Measurements from ENCODE around the gene CD276.

CD276 gene

DNA sequence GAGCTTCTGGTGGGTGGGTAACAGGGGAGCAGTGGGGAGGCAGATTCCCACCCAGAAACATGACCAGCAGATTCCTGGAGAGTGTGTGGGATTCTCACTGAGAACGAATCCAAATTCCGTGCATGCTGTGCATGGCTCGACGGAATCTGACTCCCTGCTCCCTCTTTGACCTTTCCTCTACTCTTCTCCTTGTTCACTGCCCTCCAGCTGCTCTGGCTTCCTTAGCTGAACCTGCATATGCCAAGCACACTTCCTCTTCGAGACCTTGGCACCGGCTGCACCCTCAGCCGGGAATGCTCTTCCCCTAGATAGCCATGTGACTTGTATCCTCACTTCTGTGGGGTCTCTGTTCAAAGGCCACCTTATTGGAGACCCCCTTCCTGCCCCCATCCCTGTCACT, 62.7 kb downstream of the CD276 start:
- H3K9me3 Mint-ChIP-seq, result no peaks in the 10 kb centered on the region
- no peak overlapping the region for H3K27ac Mint-ChIP-seq
- no peaks in the 10 kb centered on the region for H3K4me1 Mint-ChIP-seq
- no peak overlapping the region for H3K4me3 Mint-ChIP-seq
- no peaks in the 10 kb centered on the region for H3K36me3 Mint-ChIP-seq
- H3K27me3 Mint-ChIP-seq, result peaks cover 13% of the 10 kb centered on the region

DNA sequence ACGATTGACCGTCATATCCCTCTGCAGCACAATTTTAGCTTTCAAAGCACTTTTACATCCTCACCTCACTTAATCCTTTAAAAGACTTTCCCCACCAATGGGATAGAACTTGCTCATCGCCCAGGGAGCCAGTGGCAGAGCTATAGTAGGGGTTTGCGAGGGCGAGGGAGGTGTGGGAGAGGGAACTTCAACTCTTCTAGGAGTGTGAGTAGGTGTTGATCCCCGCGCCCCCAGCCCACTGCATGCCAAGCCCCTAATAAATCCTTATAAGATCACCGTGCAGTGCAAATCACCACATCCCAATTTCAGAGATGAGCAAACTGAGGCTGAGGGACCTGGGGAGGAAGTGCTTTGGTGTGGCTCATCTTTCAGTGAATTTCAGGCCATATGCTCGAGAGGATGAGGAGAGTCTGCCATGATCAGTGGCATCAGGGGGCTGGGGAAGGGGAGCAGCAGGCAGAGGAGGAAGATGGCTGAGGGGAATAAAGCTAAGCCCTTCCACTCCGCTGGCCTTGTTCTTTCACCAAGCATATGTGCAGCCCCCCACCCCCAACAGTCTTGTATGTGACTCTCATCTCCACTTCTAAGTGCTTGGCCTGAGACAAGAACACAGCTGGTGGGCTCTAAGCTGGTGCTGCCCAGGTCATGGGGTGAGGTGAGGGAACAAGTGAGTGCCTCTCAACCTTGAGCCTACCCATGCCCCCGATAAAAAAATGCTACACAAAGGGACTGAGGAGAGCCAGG, 63.8 kb downstream of the CD276 start:
- no peak overlapping the region for H3K27ac Mint-ChIP-seq
- H3K4me3 Mint-ChIP-seq, result no peak overlapping the region
- peaks cover 13% of the 10 kb centered on the region for H3K27me3 Mint-ChIP-seq
- no peaks in the 10 kb centered on the region for H3K36me3 Mint-ChIP-seq
- no peaks in the 10 kb centered on the region for H3K4me1 Mint-ChIP-seq
- H3K9me3 Mint-ChIP-seq, result no peaks in the 10 kb centered on the region

DNA sequence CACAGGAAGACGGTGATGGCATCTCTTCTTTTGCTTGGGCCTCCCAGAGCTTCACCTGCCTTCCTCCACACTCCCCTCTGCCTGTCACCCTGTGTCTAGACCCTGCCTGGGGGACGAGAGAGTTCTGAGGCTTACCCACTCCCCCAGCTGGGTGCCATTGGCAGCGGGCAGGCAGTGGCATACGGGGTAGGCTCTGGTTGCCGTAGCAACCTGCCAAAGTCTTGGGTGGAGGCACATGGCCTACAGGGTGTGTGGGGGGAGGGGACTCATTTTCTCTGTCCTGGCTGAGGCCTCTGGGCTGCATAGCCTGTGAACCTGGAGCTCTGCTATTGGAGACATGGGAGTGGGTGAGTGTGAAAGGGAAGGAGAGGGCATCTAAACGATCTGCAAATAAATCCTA, 64.5 kb downstream of the CD276 start:
- H3K4me1 Mint-ChIP-seq, result no peaks in the 10 kb centered on the region
- H3K4me3 Mint-ChIP-seq, result no peak overlapping the region
- no peaks in the 10 kb centered on the region for H3K9me3 Mint-ChIP-seq
- peaks cover 16% of the 10 kb centered on the region for H3K27me3 Mint-ChIP-seq
- H3K36me3 Mint-ChIP-seq, result no peaks in the 10 kb centered on the region
- H3K27ac Mint-ChIP-seq, result no peak overlapping the region

- Mint-ChIP-seq H3K36me3 (no peaks in the 10 kb centered on the region), H3K4me3 (no peak overlapping the region), H3K27me3 (peaks cover 24% of the 10 kb centered on the region), H3K4me1 (no peaks in the 10 kb centered on the region), H3K27ac (no peak overlapping the region), H3K9me3 (no peaks in the 10 kb centered on the region)
These were observed 65.3 kb downstream of the CD276 start for GRCh38 chr15:73749533-73749932.

DNA sequence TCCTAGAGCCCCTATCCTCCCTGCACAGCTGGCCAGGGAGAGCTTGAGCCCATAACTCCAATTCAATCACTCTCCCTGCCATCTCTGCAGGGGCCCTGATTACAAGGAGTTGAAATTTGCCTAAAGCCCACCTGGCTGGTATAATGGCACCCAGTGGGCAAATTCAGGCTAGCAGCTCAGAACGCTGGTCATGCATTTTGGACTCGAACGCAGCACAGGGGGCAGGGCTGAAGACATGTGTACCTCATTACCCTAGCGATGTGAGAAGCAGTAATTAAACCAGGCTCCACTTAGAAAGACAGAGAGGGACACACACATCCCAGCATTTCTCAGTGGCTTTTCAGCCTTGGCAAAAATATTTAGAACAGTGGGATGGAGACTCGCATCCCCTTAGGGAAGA, 65.8 kb downstream of the CD276 start:
- Mint-ChIP-seq H3K4me1 (no peaks in the 10 kb centered on the region), H3K36me3 (no peaks in the 10 kb centered on the region), H3K27me3 (peaks cover 25% of the 10 kb centered on the region), H3K4me3 (no peak overlapping the region), H3K9me3 (no peaks in the 10 kb centered on the region), H3K27ac (no peak overlapping the region)

DNA sequence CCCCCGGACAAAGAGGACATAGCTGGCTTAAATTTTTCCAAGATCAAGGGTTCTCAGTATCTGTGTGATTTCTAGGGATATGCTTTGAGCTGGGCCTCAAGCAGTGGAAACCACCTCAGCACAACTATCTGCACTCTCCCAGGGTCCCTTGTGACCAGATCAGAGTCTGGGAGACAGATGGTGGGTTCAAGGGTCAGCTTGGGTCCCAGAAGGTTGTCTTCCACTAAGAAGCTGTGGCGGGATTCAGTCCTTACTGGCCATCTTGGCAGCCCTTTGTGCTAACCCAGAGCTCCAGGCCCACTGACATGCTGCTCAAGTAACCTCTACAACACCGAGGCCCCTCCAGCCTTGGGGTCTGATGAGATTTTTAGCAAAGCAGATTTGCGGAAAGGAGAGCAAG, 66.3 kb downstream of the CD276 start:
- Mint-ChIP-seq H3K36me3 (no peaks in the 10 kb centered on the region), H3K4me3 (no peak overlapping the region), H3K27ac (no peak overlapping the region), H3K9me3 (no peaks in the 10 kb centered on the region), H3K27me3 (peaks cover 26% of the 10 kb centered on the region), H3K4me1 (no peaks in the 10 kb centered on the region)

- no peak overlapping the region for H3K27ac Mint-ChIP-seq
- peaks cover 30% of the 10 kb centered on the region for H3K27me3 Mint-ChIP-seq
- H3K36me3 Mint-ChIP-seq, result no peaks in the 10 kb centered on the region
- no peaks in the 10 kb centered on the region for H3K9me3 Mint-ChIP-seq
- H3K4me1 Mint-ChIP-seq, result no peaks in the 10 kb centered on the region
- H3K4me3 Mint-ChIP-seq, result no peak overlapping the region
These were observed 66.8 kb downstream of the CD276 start for GRCh38 chr15:73750951-73751350.

DNA sequence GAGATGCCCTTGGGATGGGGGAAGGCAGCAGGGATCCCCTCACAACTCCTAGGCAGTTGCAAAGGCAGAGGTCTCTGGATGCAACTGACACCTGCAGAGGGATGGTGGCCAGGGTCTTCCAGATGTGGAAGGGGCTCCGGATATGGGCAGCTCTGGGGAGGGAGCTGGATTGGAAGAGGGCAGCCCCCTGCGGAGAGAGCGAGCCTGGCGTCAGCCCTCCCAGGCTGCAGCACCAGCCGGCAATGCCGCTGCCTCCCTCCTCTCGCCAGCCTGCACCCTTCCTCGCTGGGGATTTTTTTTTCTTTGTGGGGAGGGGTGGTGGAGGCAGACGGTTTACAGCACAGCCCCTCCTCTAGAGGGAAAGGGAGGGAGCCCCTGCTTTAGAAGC, 67.3 kb downstream of the CD276 start:
- H3K9me3 Mint-ChIP-seq, result no peaks in the 10 kb centered on the region
- no peak overlapping the region for H3K27ac Mint-ChIP-seq
- H3K4me1 Mint-ChIP-seq, result no peaks in the 10 kb centered on the region
- H3K27me3 Mint-ChIP-seq, result peaks cover 32% of the 10 kb centered on the region
- H3K36me3 Mint-ChIP-seq, result no peaks in the 10 kb centered on the region
- peak overlapping the region; percentile 12 for H3K4me3 Mint-ChIP-seq

- Mint-ChIP-seq H3K36me3 (no peaks in the 10 kb centered on the region), H3K27ac (no peak overlapping the region)
These were observed 68.0 kb downstream of the CD276 start for GRCh38 chr15:73751899-73752805.

GRCh38 chr15:73752806-73753193, 68.6 kb downstream of the CD276 start:
- H3K9me3 Mint-ChIP-seq, result no peaks in the 10 kb centered on the region
- no peak overlapping the region for H3K4me3 Mint-ChIP-seq
- H3K36me3 Mint-ChIP-seq, result no peaks in the 10 kb centered on the region
- H3K27ac Mint-ChIP-seq, result no peak overlapping the region
- H3K27me3 Mint-ChIP-seq, result peaks cover 32% of the 10 kb centered on the region
- H3K4me1 Mint-ChIP-seq, result no peaks in the 10 kb centered on the region

More at GRCh38 chr15:73751899-73752805, 68.0 kb downstream of the CD276 start:
- peaks cover 31% of the 10 kb centered on the region for H3K27me3 Mint-ChIP-seq
- H3K4me1 Mint-ChIP-seq, result no peaks in the 10 kb centered on the region
- no peaks in the 10 kb centered on the region for H3K9me3 Mint-ChIP-seq
- no peak overlapping the region for H3K4me3 Mint-ChIP-seq

GRCh38 chr15:73753250-73754130, 69.3 kb downstream of the CD276 start, which contains the start of gene INSYN1:
Gene INSYN1 (minus strand): TSS chr15:73753351. CDS start chr15:73751130, 2,221 bp downstream.
- Mint-ChIP-seq H3K27ac (peak within 1 kb of the TSS; percentile 73), H3K36me3 (no peaks in the 10 kb centered on the region), H3K27me3 (peaks cover 32% of the 10 kb centered on the region), H3K4me1 (no peaks in the 10 kb centered on the region), H3K4me3 (peak within 1 kb of the TSS; percentile 56), H3K9me3 (no peaks in the 10 kb centered on the region)

GRCh38 chr15:73754461-73754860, 70.3 kb downstream of the CD276 start:
- H3K4me1 Mint-ChIP-seq, result no peaks in the 10 kb centered on the region
- no peak overlapping the region for H3K27ac Mint-ChIP-seq
- H3K4me3 Mint-ChIP-seq, result no peak overlapping the region
- peaks cover 32% of the 10 kb centered on the region for H3K27me3 Mint-ChIP-seq
- no peaks in the 10 kb centered on the region for H3K9me3 Mint-ChIP-seq
- H3K36me3 Mint-ChIP-seq, result no peaks in the 10 kb centered on the region

GRCh38 chr15:73755481-73755880, 71.3 kb downstream of the CD276 start:
- no peak overlapping the region for H3K27ac Mint-ChIP-seq
- H3K4me3 Mint-ChIP-seq, result no peak overlapping the region
- no peaks in the 10 kb centered on the region for H3K9me3 Mint-ChIP-seq
- no peaks in the 10 kb centered on the region for H3K36me3 Mint-ChIP-seq
- no peaks in the 10 kb centered on the region for H3K4me1 Mint-ChIP-seq
- H3K27me3 Mint-ChIP-seq, result peaks cover 30% of the 10 kb centered on the region

GRCh38 chr15:73755946-73756345, 71.8 kb downstream of the CD276 start:
- H3K4me1 Mint-ChIP-seq, result no peaks in the 10 kb centered on the region
- peaks cover 27% of the 10 kb centered on the region for H3K27me3 Mint-ChIP-seq
- H3K4me3 Mint-ChIP-seq, result no peak overlapping the region
- H3K36me3 Mint-ChIP-seq, result no peaks in the 10 kb centered on the region
- H3K27ac Mint-ChIP-seq, result no peak overlapping the region
- no peaks in the 10 kb centered on the region for H3K9me3 Mint-ChIP-seq

- H3K4me3 Mint-ChIP-seq, result no peak overlapping the region
- H3K27me3 Mint-ChIP-seq, result peaks cover 26% of the 10 kb centered on the region
- no peaks in the 10 kb centered on the region for H3K9me3 Mint-ChIP-seq
- H3K36me3 Mint-ChIP-seq, result no peaks in the 10 kb centered on the region
- no peaks in the 10 kb centered on the region for H3K4me1 Mint-ChIP-seq
- peak overlapping the region; percentile 24 for H3K27ac Mint-ChIP-seq
These were observed 72.2 kb downstream of the CD276 start for GRCh38 chr15:73756390-73756789.
